GM19240 (cell line): Measurements from ENCODE around the gene BCL7C.
"Not testable (repeated sequence)": the region's sequence is repeated elsewhere in the genome, so short reads cannot be mapped to it uniquely, and the experiment has no call there.

Experiments used
- DNase-seq: peaks from one replicate; pipeline ENCODE4 v3.0.0; 2011; ENCODE audit warnings: low spot score; ENCODE audit not compliant: insufficient read length

The BCL7C gene

GRCh38 chr16:30895627-30896260 is 1.9 kb upstream of the BCL7C start:
- DNase-seq = no peak

DNA sequence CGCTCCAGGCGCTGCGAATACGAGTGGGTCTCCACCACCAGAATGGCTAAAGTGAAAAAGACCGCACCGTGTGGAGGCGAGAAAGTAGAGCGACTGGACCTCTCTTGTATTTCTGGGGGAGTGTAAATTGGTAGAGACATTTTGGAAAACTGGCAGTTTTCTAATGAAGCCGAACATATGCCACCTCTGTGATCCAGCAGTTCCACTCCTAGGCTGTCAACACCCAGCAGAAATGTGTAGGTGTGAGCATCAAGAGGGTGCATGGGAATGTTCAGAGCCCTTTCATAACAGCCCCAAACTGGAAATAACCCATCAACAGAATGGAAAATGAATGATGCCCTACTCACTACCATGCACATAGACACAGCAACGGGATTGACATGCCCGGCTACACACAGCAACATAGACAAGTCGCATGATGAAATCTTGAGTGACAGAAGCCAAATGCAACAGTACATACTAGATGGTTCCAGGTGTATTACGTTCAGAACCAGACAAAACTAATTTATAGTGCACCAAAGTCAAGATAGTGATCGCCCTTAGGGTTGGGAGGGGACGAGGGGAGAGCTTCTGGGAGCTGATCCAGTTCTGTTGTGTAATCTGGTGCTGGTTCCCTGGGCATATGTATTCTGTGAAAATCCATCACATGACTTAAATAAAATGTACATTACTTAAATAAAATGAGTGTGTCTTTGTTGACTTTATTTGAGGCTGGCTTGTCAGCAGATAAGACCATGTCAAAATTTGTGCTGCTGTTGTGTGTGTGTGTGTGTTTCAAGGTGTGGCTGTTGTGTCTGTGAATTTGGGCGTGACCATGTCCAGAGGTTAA is 877 bp upstream of the BCL7C start:
- no peak for DNase-seq

DNA sequence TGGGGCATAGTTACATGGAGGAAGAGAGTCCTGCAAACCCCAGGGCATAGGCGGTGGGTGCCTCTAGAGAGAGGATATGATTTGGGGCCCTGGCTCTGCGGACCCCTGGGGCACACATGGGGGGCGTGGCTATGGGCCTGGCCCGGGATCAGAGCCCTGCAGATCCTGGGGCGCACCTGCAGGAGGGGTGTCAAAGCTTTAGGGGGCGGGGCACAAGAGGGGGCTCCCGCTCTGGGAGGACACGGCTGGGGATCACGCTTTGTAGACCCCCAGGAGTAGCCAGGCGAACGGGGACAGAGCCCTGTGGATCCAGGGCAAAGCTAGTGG is 497 bp downstream of the BCL7C start:
- no peak for DNase-seq

DNA sequence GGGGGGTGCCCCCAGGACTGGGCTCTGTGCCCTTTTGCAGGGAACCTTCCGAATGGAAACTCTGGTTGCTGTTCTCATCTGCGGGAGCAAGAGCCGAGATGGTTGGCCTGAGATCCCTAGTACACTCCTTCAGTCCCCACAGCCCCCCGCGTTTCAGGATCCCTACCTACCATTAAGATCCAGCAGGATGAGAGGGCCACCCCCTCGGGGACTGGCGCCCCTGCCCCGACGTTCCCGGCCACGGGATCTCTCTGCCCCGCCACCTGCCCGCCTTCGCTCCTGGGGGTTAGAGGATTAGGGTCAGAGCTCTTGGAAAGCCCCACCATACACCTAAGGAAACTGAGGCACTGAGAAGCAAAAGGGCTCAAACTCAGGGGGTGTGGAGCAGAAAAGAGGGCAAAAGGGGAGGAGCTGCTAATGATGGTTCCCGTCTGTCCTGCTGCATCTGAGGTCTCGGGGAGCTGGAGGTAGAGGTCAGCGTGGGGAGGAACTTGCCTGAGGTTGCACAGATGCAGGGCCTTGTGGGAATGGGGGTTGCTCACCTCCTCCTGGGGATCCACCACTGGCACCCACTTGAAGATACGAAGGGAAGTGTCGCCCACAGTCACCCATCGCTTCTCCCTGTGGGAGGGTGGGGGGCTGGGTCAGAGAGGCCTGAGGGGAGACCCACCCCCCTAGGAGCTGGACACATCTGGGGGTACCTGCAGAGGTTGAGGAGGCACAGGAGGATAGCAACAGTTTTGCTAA is 1.0 kb downstream of the BCL7C start:
- no peak for DNase-seq

DNA sequence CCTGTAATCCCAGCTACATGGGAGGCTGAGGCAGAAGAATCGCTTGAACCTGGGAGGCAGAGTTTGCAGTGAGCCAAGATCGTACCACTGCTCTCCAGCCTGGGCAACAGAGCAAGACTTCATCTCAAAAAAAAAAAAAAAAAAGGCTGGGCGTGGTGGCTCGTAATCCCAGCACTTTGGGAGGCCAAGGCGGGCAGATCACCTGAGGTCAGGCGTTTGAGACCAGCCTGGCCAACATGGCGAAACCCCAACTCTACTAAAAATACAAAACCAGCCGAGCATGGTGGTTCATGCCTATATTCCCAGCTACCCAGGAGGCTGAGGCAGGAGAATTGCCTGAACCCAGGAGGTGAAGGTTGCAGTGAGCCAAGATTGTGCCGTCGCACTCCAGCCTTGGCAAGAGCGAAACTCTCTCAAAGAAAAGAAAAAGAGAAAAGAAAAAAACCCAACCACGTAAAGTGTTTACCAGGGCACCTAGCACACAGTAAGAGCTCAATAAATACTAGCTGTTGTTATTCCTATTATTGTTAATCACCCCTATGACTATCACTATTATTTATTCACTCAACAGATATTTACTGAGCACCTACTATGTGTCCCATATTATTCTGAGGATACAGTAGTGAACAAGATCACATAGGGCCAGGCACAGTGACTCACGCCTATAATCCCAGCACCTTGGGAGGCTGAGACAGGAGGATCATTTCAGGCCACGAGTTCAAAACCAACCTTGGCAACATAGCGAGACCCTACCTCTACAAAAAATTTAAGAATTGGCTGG is 2.6 kb downstream of the BCL7C start:
- not testable (repeated sequence) for DNase-seq

GRCh38 chr16:30889721-30890120 is 4.2 kb downstream of the BCL7C start:
- DNase-seq = no peak

DNA sequence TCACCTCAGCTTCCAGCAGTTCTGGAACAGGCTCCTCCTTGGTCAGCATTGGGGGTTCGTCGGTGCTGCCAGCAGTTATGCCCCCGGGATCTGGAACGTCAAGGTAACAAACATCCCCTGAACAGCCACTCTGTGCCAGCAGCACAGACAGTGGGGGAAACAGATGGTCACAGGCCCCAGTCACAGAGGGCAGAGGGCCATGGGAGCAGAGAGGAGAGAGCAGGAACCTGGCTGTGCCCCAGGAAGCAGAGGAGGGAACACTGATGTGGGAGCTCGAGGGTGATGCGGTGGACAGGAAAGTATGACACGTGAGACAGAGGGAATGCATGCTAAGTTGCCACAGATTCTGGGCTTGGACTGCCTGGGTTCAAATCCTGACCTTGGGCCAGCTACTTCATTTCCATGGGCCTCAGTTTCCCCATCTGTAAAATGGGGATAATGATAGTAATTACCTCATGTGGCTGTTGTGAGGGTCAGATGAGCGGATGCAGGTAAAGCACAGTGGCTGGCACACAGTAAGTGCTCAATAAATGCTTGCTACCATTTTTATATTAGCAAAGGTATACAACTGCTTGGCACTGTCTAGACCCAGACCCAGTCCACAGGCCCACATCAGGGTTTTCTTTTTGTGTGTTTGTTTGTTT is 4.9 kb downstream of the BCL7C start:
- DNase-seq = no peak

DNA sequence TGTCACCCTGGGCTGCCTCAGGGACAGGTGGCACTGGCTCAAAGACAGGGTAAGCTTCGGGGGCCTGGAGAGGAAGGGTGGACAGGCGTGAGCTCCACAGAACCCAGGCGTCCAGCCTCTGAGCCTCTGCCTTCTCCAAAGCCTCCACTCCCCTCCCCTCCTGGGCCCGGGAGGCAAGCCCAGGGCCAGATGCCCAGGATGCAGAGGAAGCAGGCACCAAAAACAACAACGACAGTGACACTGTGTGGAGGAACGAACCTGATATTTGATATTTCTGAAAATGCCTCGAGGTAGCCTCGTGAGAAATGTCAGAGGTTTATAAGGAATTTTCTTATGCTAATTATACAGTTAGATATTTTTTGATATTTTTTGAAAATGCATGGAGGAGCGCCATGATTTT is 6.0 kb downstream of the BCL7C start:
- DNase-seq = no peak

DNA sequence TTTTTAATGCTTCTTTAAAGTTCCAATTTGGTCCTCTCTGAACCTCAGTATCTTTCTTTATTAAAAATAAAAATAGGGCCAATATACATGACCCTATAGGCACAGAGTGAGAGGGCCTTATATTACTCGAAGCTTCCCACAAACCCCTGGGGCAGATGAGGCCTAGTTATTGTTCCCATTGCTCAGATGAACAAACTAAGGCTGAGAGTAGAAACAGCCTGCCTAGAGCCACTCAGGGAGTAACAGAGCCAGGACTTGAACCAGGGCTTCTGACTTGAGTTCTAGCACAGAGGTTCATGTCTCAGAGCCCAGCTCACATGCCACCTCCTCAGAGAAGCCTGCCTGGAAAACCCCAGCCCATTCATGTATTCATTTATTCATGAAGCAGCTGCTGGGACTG is 7.7 kb downstream of the BCL7C start:
- DNase-seq = no peak

GRCh38 chr16:30885196-30885595 is 8.7 kb downstream of the BCL7C start:
- no peak for DNase-seq

GRCh38 chr16:30884760-30885159 is 9.1 kb downstream of the BCL7C start:
- no peak for DNase-seq

- no peak for DNase-seq
Observed at GRCh38 chr16:30882429-30883310, 11.2 kb downstream of the BCL7C start.

DNA sequence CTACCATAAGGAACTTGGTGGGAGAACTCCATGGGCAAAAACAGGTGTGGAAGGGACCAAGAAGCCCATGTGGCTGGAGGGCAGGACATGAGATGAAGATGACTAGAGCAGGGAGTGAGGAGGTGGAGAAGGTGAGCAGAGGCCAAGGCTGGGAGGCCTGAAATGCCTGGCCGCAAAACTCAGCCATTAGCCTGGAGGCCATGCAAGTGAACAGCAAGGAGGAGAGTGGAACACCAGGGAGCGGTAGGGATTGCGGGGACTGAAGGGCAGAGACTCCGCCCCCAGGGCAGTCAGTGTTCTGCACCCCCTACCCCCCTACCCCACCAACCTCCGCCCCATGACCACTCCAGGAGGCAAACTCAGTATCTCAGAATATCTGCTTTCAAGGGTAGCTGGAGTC is 17.0 kb downstream of the BCL7C start:
- DNase-seq = no peak

- DNase-seq = no peak
Observed at GRCh38 chr16:30875871-30876801, 17.7 kb downstream of the BCL7C start.

GRCh38 chr16:30874821-30875717 is 18.8 kb downstream of the BCL7C start:
- DNase-seq = peak; percentile 76

DNA sequence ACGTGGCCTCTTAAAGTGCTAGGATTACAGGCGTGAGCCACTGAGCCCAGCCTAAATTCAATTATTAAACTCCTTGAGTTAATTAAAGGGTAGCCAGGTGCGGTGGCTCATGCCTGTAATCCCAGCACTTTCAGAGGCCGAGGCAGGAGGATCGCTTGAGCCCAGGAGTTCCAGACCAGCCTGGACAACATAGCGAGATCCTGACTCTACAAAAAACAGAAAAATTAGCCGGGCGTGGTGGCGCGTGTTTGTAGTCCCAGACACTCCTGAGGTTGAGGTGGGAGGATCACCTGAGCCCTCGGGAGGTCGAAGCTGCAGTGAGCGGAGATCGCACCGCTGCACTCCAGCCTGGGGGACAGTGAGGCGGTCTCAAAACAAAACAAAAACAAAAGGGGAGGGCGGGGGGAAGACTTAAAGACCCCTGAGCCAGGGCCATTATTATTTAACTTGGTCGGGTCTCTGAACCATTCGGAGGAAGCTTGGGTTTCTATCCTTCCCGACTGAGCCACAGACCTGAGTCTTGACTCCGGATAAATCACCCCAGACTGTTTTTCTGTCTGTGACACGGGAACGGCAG is 19.5 kb downstream of the BCL7C start:
- no peak for DNase-seq

- DNase-seq = no peak
Observed at GRCh38 chr16:30870904-30871303, 23.0 kb downstream of the BCL7C start.

DNA sequence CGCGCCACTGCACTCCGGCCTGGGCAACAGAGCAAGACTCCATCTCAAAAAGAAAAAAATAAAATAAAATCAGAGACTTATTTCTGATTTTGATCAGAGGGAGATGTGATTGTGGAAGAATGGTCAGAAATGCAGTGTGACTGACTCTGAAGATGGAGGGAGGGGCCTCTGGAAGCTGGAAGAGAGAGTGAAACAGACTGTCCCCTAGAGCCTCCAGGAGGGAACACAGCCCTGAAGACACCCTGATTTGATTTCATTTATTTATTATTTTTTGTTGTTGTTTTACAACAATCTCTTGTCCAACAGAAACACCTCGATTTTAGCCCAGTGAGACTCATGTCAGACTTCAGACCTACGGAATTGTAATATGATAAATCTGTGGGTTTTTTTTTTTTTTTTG is 26.1 kb downstream of the BCL7C start:
- no peak for DNase-seq
